ENCODE data around the gene OSBPL3.
"Not testable (repeated sequence)": the region's sequence is repeated elsewhere in the genome, so short reads cannot be mapped to it uniquely, and the experiment has no call there.

OSBPL3 gene

DNA sequence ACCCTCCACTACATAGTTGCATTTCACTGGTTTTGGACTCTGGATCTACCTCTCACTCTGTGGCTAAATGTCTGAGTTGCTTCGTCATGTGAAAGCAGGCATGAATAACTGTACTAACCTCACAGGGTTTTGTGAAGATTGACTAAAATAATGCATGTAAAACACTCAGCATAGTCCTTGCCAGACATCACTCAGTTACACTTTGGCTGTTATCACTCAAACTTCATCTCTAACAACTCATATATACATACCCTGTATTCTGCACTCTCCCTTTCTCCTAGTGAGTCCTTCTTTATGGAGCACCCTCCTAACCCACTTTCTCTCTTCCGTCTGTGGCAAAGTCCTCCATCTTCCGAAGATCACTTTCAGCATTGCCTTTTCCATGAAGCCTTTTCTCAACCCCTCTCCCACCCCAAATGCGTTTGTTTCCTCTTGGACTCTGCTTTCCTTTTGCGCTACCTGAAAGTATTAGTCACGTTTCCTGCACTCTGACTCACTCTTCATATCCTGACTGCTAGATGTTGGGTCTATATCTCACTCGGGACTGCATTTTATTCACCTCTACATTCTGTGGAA, 72.6 kb downstream of the OSBPL3 start:
- H3K4me3 ChIP-seq (replicated peaks; ENCODE audit: low read depth, low read length), result peak overlapping the region; percentile 34
- H3K36me3 ChIP-seq (ENCODE audit: control insufficient read depth, insufficient read depth, low read length), result no peaks in the 10 kb centered on the region
- no peaks in the 10 kb centered on the region for H3K27me3 ChIP-seq (replicated peaks; ENCODE audit: control insufficient read depth, insufficient read depth, low read length)
- TF ChIP-seq, protein P1, sequence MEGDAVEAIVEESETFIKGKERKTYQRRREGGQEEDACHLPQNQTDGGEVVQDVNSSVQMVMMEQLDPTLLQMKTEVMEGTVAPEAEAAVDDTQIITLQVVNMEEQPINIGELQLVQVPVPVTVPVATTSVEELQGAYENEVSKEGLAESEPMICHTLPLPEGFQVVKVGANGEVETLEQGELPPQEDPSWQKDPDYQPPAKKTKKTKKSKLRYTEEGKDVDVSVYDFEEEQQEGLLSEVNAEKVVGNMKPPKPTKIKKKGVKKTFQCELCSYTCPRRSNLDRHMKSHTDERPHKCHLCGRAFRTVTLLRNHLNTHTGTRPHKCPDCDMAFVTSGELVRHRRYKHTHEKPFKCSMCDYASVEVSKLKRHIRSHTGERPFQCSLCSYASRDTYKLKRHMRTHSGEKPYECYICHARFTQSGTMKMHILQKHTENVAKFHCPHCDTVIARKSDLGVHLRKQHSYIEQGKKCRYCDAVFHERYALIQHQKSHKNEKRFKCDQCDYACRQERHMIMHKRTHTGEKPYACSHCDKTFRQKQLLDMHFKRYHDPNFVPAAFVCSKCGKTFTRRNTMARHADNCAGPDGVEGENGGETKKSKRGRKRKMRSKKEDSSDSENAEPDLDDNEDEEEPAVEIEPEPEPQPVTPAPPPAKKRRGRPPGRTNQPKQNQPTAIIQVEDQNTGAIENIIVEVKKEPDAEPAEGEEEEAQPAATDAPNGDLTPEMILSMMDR (IDR thresholded peaks at IDR 0.05; ENCODE audit: insufficient read depth, low read length, poor library complexity, severe bottlenecking), result no peak
- DNase-seq (ENCODE audit: extremely low read depth, insufficient read length), result no peak

DNA sequence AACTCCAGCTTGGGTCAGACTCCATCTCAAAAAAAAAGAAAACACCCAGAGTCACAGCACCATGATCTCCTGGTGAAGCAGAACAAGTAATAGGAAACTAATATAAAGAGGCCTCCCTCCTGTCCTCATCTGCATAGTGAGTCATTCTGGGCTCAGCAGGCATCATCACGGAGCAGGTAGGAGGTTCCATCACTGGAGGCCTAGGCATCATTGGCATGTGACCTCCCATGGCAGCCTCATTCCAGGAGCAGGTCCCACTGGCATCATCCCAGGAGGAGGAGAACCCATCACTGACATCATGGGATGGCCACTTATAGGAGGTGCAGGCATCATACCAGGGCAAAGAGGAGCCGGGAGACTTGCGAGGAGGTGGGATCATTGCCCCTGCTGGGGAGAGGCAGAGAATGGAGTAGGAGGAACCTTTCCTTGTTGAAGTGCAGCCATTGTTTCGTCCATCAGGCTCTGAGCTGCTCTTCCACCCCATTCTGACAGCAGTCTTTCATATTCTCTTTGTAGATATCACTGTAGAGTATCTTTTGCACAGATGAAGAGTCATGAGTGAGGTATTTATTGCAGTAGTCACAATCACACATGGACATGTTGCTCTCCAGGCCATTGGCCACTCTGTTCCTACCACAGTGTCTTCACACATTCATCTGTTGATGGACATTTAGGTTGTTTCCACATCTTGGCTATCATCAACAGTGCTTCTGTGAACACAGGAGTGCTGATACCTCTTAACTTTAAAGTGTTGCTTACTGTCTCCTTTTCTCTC, 73.8 kb downstream of the OSBPL3 start:
- Histone ChIP-seq H3K27me3 (replicated peaks; ENCODE audit: control insufficient read depth, insufficient read depth, low read length) (no peaks in the 10 kb centered on the region), H3K4me3 (replicated peaks; ENCODE audit: low read depth, low read length) (no peak overlapping the region), H3K36me3 (ENCODE audit: control insufficient read depth, insufficient read depth, low read length) (no peaks in the 10 kb centered on the region)
- DNase-seq (ENCODE audit: extremely low read depth, insufficient read length), result no peak
- TF ChIP-seq, protein P1 (IDR thresholded peaks at IDR 0.05; ENCODE audit: insufficient read depth, low read length, poor library complexity, severe bottlenecking), result no peak

DNA sequence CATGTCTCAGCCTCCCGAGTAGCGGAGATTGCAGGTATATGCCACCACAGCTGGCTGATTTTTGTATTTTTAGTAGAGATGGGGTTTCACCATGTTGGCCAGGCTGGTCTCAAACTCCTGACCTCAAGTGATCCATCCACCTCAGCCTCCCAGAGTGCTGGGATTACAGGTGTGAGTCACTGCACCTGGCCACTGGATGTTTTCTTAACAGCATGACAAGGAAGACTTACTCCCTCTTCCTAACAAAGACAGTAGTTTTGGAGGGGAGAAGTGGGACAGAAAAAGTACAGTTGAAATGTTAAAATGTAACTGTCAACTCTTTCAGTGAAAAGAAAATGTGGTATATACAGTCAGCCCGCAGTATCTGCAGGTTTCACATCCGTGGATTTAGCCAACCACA, 76.0 kb downstream of the OSBPL3 start:
- H3K4me3 ChIP-seq (replicated peaks; ENCODE audit: low read depth, low read length); H3K36me3 ChIP-seq (ENCODE audit: control insufficient read depth, insufficient read depth, low read length); H3K27me3 ChIP-seq (replicated peaks; ENCODE audit: control insufficient read depth, insufficient read depth, low read length); DNase-seq (ENCODE audit: extremely low read depth, insufficient read length): not testable (repeated sequence)

DNA sequence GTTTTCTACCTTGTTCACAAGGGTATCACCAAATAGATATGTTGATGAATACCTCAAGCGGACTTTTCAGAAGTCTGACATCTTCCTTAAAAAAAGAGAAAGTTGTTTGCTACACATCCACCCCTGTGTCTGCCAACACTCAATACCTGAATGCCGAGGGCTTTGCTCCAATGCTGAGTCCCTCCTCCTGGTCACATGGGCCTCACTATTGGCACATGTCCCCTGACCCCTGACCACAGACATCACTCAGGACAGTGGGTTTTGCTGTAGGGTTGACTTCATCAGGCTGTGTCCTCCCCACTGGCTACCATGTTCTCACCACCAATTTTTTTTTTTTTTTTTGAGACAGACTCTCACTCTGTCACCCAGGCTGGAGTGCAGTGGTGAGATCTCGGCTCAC, 76.4 kb downstream of the OSBPL3 start:
- TF ChIP-seq, protein P1 (IDR thresholded peaks at IDR 0.05; ENCODE audit: insufficient read depth, low read length, poor library complexity, severe bottlenecking), result no peak
- Histone ChIP-seq H3K4me3 (replicated peaks; ENCODE audit: low read depth, low read length) (no peak overlapping the region), H3K27me3 (replicated peaks; ENCODE audit: control insufficient read depth, insufficient read depth, low read length) (no peaks in the 10 kb centered on the region), H3K36me3 (ENCODE audit: control insufficient read depth, insufficient read depth, low read length) (no peaks in the 10 kb centered on the region)
- no peak for DNase-seq (ENCODE audit: extremely low read depth, insufficient read length)

DNA sequence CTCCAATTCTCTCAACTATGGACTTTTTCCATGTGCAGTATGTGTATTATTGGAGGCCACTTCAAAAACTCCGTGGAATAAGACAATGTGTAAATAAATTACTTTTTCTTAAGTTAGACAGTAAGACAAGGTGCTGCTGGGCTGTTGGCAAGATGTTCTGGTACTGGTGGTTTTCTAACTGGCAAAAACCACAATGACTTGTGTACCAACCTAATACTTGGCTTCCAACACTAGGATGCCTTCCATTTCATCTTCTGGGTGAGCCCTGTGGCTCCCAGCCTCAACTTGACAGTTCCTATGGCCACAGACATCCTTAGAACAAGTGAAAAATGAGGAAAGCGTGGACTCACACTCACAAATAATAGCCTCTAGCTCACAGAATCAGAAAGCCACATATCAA, 77.0 kb downstream of the OSBPL3 start:
- DNase-seq (ENCODE audit: extremely low read depth, insufficient read length), result no peak
- TF ChIP-seq, protein P1 (IDR thresholded peaks at IDR 0.05; ENCODE audit: insufficient read depth, low read length, poor library complexity, severe bottlenecking), result no peak
- H3K36me3 ChIP-seq (ENCODE audit: control insufficient read depth, insufficient read depth, low read length), result no peaks in the 10 kb centered on the region
- no peak overlapping the region for H3K4me3 ChIP-seq (replicated peaks; ENCODE audit: low read depth, low read length)
- H3K27me3 ChIP-seq (replicated peaks; ENCODE audit: control insufficient read depth, insufficient read depth, low read length), result no peaks in the 10 kb centered on the region

DNA sequence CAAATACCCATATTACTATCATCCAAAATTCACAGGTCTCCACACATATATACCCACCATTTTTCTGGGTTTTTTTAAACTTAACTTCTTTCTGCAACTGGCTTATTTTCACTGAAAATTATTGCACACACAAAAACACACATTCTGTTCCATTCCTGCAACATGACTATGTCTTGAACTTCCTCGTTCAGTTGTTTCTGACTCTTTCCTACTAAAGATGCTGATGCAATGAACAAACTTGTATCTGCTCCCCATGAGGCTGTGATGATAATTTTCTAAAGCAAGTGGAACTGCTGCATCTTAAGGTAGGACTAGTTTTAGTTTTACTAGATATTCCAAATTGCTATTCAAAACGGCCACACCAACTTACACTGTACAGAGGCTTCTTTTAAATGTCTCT, 77.7 kb downstream of the OSBPL3 start:
- no peak overlapping the region for H3K4me3 ChIP-seq (replicated peaks; ENCODE audit: low read depth, low read length)
- TF ChIP-seq, protein P1 (IDR thresholded peaks at IDR 0.05; ENCODE audit: insufficient read depth, low read length, poor library complexity, severe bottlenecking), result no peak
- H3K27me3 ChIP-seq (replicated peaks; ENCODE audit: control insufficient read depth, insufficient read depth, low read length), result no peaks in the 10 kb centered on the region
- H3K36me3 ChIP-seq (ENCODE audit: control insufficient read depth, insufficient read depth, low read length), result no peaks in the 10 kb centered on the region
- no peak for DNase-seq (ENCODE audit: extremely low read depth, insufficient read length)

All from GM06990 (cell line).